ENCODE data around the gene CHRNA7.

CHRNA7 gene

GRCh38 chr15:32029862-32030781 is at the start of gene CHRNA7:
Gene CHRNA7 (plus strand): TSS chr15:32030515. CDS start chr15:32030595, 80 bp downstream.
- peak; percentile 2 for TF ChIP-seq CTCF (IDR thresholded peaks at IDR 0.05; ENCODE audit: low read length, missing control alignments)
- H3K4me3 ChIP-seq (replicated peaks; ENCODE audit: low read depth, low read length), result peak within 1 kb of the TSS; percentile 27
- DNase-seq (ENCODE audit: low read depth), result peak; percentile 6

- DNase-seq (ENCODE audit: low read depth), result no peak
- H3K4me3 ChIP-seq (replicated peaks; ENCODE audit: low read depth, low read length), result no peak overlapping the region
- TF ChIP-seq CTCF (IDR thresholded peaks at IDR 0.05; ENCODE audit: low read length, missing control alignments), result no peak
Observed at GRCh38 chr15:31985607-31986006, 44.7 kb upstream of the CHRNA7 start.

- no peak for DNase-seq (ENCODE audit: low read depth)
- no peak for TF ChIP-seq CTCF (IDR thresholded peaks at IDR 0.05; ENCODE audit: low read length, missing control alignments)
- no peak overlapping the region for H3K4me3 ChIP-seq (replicated peaks; ENCODE audit: low read depth, low read length)
Observed at GRCh38 chr15:31993062-31993461, 37.3 kb upstream of the CHRNA7 start.

GRCh38 chr15:31997711-31998110 is 32.6 kb upstream of the CHRNA7 start:
- DNase-seq (ENCODE audit: low read depth), result no peak
- no peak overlapping the region for H3K4me3 ChIP-seq (replicated peaks; ENCODE audit: low read depth, low read length)

GRCh38 chr15:32003558-32003957 is 26.8 kb upstream of the CHRNA7 start:
- no peak for TF ChIP-seq CTCF (IDR thresholded peaks at IDR 0.05; ENCODE audit: low read length, missing control alignments)
- H3K4me3 ChIP-seq (replicated peaks; ENCODE audit: low read depth, low read length), result no peak overlapping the region
- no peak for DNase-seq (ENCODE audit: low read depth)

More at GRCh38 chr15:31997711-31998110, 32.6 kb upstream of the CHRNA7 start:
- TF ChIP-seq CTCF (IDR thresholded peaks at IDR 0.05; ENCODE audit: low read length, missing control alignments), result no peak

- TF ChIP-seq CTCF (IDR thresholded peaks at IDR 0.05; ENCODE audit: low read length, missing control alignments), result no peak
- DNase-seq (ENCODE audit: low read depth), result no peak
- no peak overlapping the region for H3K4me3 ChIP-seq (replicated peaks; ENCODE audit: low read depth, low read length)
Observed at GRCh38 chr15:32004249-32004648, 26.1 kb upstream of the CHRNA7 start.
